ENCODE results near the gene ZDHHC11B. TPM values are rescaled to one million over a fixed set of nuclear protein-coding genes. Genes with fewer than 3 reads are reported as not detected.
"Not testable (repeated sequence)": the region's sequence is repeated elsewhere in the genome, so short reads cannot be mapped to it uniquely, and the experiment has no call there.

ZDHHC11B gene
- polyA plus RNA-seq, 1 donor (not counting 4 experiments of a cell fraction or from before 2014, with no cell fraction given), result 0.18 TPM

DNA sequence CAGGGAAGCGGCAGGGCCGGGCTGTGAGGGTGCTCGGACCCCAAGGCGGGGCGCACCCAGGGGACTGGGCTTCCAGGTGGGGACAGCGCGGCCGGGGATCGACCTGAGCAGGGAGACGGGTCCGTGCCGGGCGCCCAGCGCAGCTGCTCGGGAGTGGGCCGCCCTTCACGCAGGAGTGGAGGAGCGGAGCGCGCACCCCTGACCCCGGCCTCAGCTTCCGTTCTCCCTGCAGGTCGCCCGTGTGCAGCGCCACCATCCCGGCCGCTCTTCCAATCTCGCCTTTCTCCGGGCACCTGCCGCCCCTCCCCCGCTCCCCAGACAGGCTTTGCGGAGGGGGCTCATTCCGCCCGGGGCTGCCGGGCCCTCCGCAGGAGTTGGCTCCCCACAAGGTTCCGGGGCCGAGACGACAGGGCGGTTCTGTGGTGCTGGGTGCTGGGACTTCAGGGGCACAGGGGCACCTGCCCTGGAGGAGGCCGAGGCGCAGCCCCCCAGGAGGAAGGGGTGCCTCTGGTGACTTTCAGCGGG, 714 bp upstream of the ZDHHC11B start:
- H4K20me1 ChIP-seq (ENCODE audit: control insufficient read depth, extremely low read depth, insufficient read depth, low read length); H3K27ac ChIP-seq (ENCODE audit: control insufficient read depth, insufficient read depth, low read length); H3K9ac ChIP-seq (ENCODE audit: control insufficient read depth, extremely low read depth, insufficient read depth, low read length); H3K79me2 ChIP-seq (ENCODE audit: control insufficient read depth, insufficient read depth, low read length); H3K9me1 ChIP-seq (ENCODE audit: control insufficient read depth, extremely low read depth, insufficient read depth, low read length); H3K27me3 ChIP-seq (ENCODE audit: control insufficient read depth, extremely low read depth, insufficient read depth, low read length); H3K4me1 ChIP-seq (ENCODE audit: control insufficient read depth, extremely low read depth, insufficient read depth, low read length); H3K9me3 ChIP-seq (ENCODE audit: control insufficient read depth, low read depth, low read length); DNase-seq (ENCODE audit: low read depth, low spot score); H2AFZ ChIP-seq (ENCODE audit: control insufficient read depth, low read length); FAIRE-seq; H3K36me3 ChIP-seq (ENCODE audit: control insufficient read depth in 2 of 2, extremely low read depth in 1 of 2, insufficient read depth in 2 of 2, low read length in 2 of 2); dilution Hi-C loops (cut with MboI; ENCODE audit: extremely low pct_ligation_motif_present, low sequenced_read_pairs): not testable (repeated sequence)
- Histone ChIP-seq H3K4me3 (ENCODE audit: control insufficient read depth in 2 of 3, extremely low read depth in 1 of 3, insufficient read depth in 2 of 3, low read depth in 1 of 3, low read length in 3 of 3) (peak overlapping the region in 2 of 3 experiments; percentile 51 to 61), H3K4me2 (ENCODE audit: control insufficient read depth, extremely low read depth, insufficient read depth, low read depth, low read length) (peak overlapping the region; percentile 64)

DNA sequence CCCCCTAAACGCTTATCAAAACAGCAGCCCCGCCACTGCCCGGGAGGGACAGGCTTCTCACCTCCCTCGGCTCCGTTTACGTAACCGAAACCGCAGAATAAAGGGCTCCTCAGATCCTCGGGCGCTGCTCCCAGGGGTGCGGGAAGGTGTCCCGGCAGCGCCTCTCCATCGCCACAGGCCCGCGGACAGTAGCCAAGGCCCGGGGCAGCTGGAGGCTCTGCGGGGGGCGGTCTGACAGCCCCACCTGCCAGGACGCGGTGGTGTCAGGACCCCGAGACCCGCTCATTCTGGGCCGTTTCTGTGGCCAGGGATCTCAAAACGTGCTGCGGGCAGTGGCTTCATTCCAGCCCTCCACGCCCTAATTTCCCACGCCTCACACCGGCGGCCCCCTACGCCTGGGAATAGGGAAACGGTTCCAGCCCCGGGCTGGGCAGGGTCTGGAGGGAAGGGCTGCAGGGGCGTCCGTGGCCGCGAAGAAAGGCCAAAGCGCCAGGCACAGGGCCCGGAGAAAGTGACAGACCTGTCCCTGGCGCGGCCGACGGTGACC, 575 bp downstream of the ZDHHC11B start:
- peak; percentile 60 for TF ChIP-seq EZH2 (IDR thresholded peaks at IDR 0.05; ENCODE audit: low read length)
- Histone ChIP-seq H2AFZ (ENCODE audit: control insufficient read depth, low read length) (peak overlapping the region; percentile 30), H3K4me2 (ENCODE audit: control insufficient read depth, extremely low read depth, insufficient read depth, low read depth, low read length) (peak overlapping the region; percentile 82), H3K9ac (ENCODE audit: control insufficient read depth, extremely low read depth, insufficient read depth, low read length) (peak overlapping the region; percentile 33), H3K4me3 (ENCODE audit: control insufficient read depth in 2 of 3, extremely low read depth in 1 of 3, insufficient read depth in 2 of 3, low read depth in 1 of 3, low read length in 3 of 3) (peak overlapping the region; percentile 33 to 49 (median 46))
- H3K4me1 ChIP-seq (ENCODE audit: control insufficient read depth, extremely low read depth, insufficient read depth, low read length); H3K36me3 ChIP-seq (ENCODE audit: control insufficient read depth in 2 of 2, extremely low read depth in 1 of 2, insufficient read depth in 2 of 2, low read length in 2 of 2); H4K20me1 ChIP-seq (ENCODE audit: control insufficient read depth, extremely low read depth, insufficient read depth, low read length); FAIRE-seq; H3K9me3 ChIP-seq (ENCODE audit: control insufficient read depth, low read depth, low read length); H3K27ac ChIP-seq (ENCODE audit: control insufficient read depth, insufficient read depth, low read length); H3K27me3 ChIP-seq (ENCODE audit: control insufficient read depth, extremely low read depth, insufficient read depth, low read length); DNase-seq (ENCODE audit: low read depth, low spot score); H3K79me2 ChIP-seq (ENCODE audit: control insufficient read depth, insufficient read depth, low read length); H3K9me1 ChIP-seq (ENCODE audit: control insufficient read depth, extremely low read depth, insufficient read depth, low read length); dilution Hi-C loops (cut with MboI; ENCODE audit: extremely low pct_ligation_motif_present, low sequenced_read_pairs): not testable (repeated sequence)

DNA sequence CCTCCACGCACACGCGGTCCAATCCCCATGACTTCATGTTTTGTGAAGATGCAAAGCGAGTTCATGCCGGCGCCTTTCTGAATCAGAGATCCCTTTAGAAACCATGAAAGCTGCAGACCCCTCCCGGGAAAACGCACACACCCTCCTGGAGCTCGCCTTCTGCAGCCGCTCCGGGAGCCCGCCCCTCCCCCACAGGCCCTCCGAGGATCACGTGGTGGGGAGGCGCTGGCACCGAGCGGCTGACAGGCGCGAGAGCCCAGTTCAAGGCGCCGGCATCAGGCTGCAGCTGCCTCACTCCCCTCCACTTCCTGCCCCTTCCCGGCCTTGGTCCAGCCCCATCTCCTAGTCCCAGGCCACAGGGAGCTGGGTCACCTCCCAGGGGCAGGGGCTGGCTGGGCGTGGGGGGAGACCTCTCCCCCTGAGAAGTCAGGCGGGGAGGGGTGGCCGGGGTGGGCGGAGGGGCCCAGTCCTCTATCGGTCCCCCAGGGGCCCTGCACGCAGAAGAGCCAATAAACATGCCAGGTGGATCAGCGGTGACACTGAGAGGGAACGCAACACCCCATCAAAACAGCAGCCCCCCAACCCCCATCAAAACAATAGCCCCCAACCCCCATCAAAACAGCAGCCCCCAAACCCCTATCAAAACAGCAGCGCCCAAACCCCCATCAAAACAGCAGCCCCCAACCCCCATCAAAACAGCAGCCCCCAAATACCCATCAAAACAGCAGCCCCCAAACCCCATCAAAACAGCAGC, 1.3 kb downstream of the ZDHHC11B start:
- H2AFZ ChIP-seq (ENCODE audit: control insufficient read depth, low read length); H3K79me2 ChIP-seq (ENCODE audit: control insufficient read depth, insufficient read depth, low read length); H3K27me3 ChIP-seq (ENCODE audit: control insufficient read depth, extremely low read depth, insufficient read depth, low read length); dilution Hi-C loops (cut with MboI; ENCODE audit: extremely low pct_ligation_motif_present, low sequenced_read_pairs); H3K9ac ChIP-seq (ENCODE audit: control insufficient read depth, extremely low read depth, insufficient read depth, low read length); H4K20me1 ChIP-seq (ENCODE audit: control insufficient read depth, extremely low read depth, insufficient read depth, low read length); H3K27ac ChIP-seq (ENCODE audit: control insufficient read depth, insufficient read depth, low read length); H3K4me3 ChIP-seq (ENCODE audit: control insufficient read depth in 2 of 3, extremely low read depth in 1 of 3, insufficient read depth in 2 of 3, low read depth in 1 of 3, low read length in 3 of 3); H3K9me3 ChIP-seq (ENCODE audit: control insufficient read depth, low read depth, low read length); DNase-seq (ENCODE audit: low read depth, low spot score); H3K4me2 ChIP-seq (ENCODE audit: control insufficient read depth, extremely low read depth, insufficient read depth, low read depth, low read length); H3K4me1 ChIP-seq (ENCODE audit: control insufficient read depth, extremely low read depth, insufficient read depth, low read length); H3K36me3 ChIP-seq (ENCODE audit: control insufficient read depth in 2 of 2, extremely low read depth in 1 of 2, insufficient read depth in 2 of 2, low read length in 2 of 2); H3K9me1 ChIP-seq (ENCODE audit: control insufficient read depth, extremely low read depth, insufficient read depth, low read length): not testable (repeated sequence)
- peak; percentile 86 for FAIRE-seq

DNA sequence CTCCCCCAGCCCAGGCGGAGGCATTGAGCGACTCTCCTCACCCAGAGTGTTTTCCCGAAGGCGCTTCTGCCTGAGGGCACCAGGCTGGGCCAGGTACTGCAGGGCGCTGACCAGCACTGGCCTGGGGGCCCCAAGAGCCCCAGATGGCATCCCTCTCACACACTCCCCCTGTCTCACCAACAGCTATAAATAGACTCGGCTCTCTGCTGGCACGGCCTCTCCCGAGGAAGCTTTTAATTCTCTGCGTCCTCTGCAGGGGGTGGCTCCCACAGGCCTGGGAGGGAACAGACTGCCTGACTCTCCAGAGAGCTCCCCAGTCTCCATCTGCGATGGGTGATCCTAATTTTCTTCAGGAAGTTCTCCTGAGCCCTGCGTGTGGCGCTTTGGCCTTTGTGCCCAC, 2.2 kb downstream of the ZDHHC11B start:
- H3K4me1 ChIP-seq (ENCODE audit: control insufficient read depth, extremely low read depth, insufficient read depth, low read length); H3K27ac ChIP-seq (ENCODE audit: control insufficient read depth, insufficient read depth, low read length); H3K9me3 ChIP-seq (ENCODE audit: control insufficient read depth, low read depth, low read length); H3K27me3 ChIP-seq (ENCODE audit: control insufficient read depth, extremely low read depth, insufficient read depth, low read length); H3K4me2 ChIP-seq (ENCODE audit: control insufficient read depth, extremely low read depth, insufficient read depth, low read depth, low read length); H3K9ac ChIP-seq (ENCODE audit: control insufficient read depth, extremely low read depth, insufficient read depth, low read length); H3K79me2 ChIP-seq (ENCODE audit: control insufficient read depth, insufficient read depth, low read length); H3K4me3 ChIP-seq (ENCODE audit: control insufficient read depth in 2 of 3, extremely low read depth in 1 of 3, insufficient read depth in 2 of 3, low read depth in 1 of 3, low read length in 3 of 3); DNase-seq (ENCODE audit: low read depth, low spot score); H2AFZ ChIP-seq (ENCODE audit: control insufficient read depth, low read length); FAIRE-seq; H3K36me3 ChIP-seq (ENCODE audit: control insufficient read depth in 2 of 2, extremely low read depth in 1 of 2, insufficient read depth in 2 of 2, low read length in 2 of 2); H4K20me1 ChIP-seq (ENCODE audit: control insufficient read depth, extremely low read depth, insufficient read depth, low read length); H3K9me1 ChIP-seq (ENCODE audit: control insufficient read depth, extremely low read depth, insufficient read depth, low read length); dilution Hi-C loops (cut with MboI; ENCODE audit: extremely low pct_ligation_motif_present, low sequenced_read_pairs): not testable (repeated sequence)

DNA sequence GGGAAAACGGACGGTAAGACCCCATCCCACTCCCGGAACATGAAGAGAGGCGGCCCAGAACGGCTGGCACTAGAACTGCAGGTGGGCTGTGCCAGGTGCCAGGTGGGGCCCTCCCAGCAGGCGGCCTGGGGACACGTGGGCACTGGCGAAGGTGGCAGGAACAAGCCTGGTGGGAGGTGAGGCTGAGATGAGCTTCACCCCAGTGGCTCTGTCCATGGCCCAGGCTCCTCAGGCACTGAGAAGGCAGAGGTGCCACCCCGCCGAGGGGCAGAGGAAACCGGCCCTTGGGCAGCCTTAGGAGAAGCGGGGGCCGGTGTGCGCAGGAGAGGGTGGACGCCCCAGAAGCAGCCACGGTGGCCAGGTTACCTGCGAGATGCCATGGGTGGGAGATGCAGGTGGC, 4.0 kb downstream of the ZDHHC11B start:
- DNase-seq (ENCODE audit: low read depth, low spot score); H3K9me3 ChIP-seq (ENCODE audit: control insufficient read depth, low read depth, low read length); H3K9me1 ChIP-seq (ENCODE audit: control insufficient read depth, extremely low read depth, insufficient read depth, low read length); H3K79me2 ChIP-seq (ENCODE audit: control insufficient read depth, insufficient read depth, low read length); H3K27ac ChIP-seq (ENCODE audit: control insufficient read depth, insufficient read depth, low read length); H3K4me2 ChIP-seq (ENCODE audit: control insufficient read depth, extremely low read depth, insufficient read depth, low read depth, low read length); H3K4me3 ChIP-seq (ENCODE audit: control insufficient read depth in 2 of 3, extremely low read depth in 1 of 3, insufficient read depth in 2 of 3, low read depth in 1 of 3, low read length in 3 of 3); H4K20me1 ChIP-seq (ENCODE audit: control insufficient read depth, extremely low read depth, insufficient read depth, low read length); FAIRE-seq; H3K4me1 ChIP-seq (ENCODE audit: control insufficient read depth, extremely low read depth, insufficient read depth, low read length); dilution Hi-C loops (cut with MboI; ENCODE audit: extremely low pct_ligation_motif_present, low sequenced_read_pairs); H3K36me3 ChIP-seq (ENCODE audit: control insufficient read depth in 2 of 2, extremely low read depth in 1 of 2, insufficient read depth in 2 of 2, low read length in 2 of 2); H2AFZ ChIP-seq (ENCODE audit: control insufficient read depth, low read length); H3K9ac ChIP-seq (ENCODE audit: control insufficient read depth, extremely low read depth, insufficient read depth, low read length): not testable (repeated sequence)
- H3K27me3 ChIP-seq (ENCODE audit: control insufficient read depth, extremely low read depth, insufficient read depth, low read length), result peaks cover 14% of the 10 kb centered on the region

Measured in keratinocyte (primary cell).